ENCODE results near the gene NFIA.
"Not testable (repeated sequence)": the region's sequence is repeated elsewhere in the genome, so short reads cannot be mapped to it uniquely, and the experiment has no call there.

NFIA gene

DNA sequence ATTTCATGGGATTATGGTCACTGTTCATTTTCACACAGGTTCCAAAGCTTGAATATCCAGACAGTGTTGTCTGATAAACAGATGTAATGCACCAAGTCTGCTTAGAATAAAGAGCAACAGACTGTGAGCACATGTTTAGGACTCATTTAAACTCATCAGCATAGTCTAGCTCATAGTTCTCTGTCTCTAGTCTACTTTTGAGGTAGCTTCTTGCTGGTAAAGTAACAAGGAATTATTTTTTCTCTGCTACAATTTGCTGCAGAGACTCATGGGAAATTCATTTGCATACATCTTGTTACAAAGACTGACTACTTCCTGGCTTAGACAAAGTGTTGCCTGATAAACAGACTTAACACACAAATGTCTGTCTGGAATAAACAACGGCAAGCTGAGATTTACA is 187.2 kb downstream of the NFIA start:
- H3K27ac ChIP-seq = no peak overlapping the region
- DNase-seq (ENCODE audit: low read depth, low spot score) = no peak
- H3K9ac ChIP-seq (ENCODE audit: insufficient read length) = no peak overlapping the region
- no peak for TF ChIP-seq FOXP2 (optimal IDR thresholded peaks at IDR 0.05; ENCODE audit: control extremely low read depth, extremely low read length, insufficient read depth)
- H3K36me3 ChIP-seq (ENCODE audit: insufficient read depth, low read length) = no peaks in the 10 kb centered on the region
- no peaks in the 10 kb centered on the region for H3K9me3 ChIP-seq (ENCODE audit: low read depth, low read length)
- no peak overlapping the region for H3K4me3 ChIP-seq

DNA sequence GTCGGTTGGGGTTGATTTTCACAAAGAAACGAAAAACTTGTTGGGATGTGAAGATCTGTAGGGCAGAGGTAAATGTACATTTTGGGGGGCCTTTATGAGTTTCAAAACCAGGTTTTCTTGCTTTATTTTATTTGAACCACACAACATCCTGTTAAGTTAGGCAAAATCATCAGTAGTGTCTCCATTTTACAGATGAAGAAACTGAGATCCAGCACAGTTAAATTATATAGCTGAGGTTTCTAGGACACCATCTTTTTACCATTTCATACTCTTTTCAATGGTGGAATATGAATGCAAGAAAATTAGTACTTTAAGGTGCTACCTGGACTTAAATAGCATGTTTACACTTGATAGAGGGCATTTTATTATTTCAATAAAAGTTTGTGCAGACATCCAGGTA is 187.7 kb downstream of the NFIA start:
- no peak for DNase-seq (ENCODE audit: low read depth, low spot score)
- Histone ChIP-seq H3K9ac (ENCODE audit: insufficient read length) (no peak overlapping the region), H3K4me3 (no peak overlapping the region), H3K27ac (no peak overlapping the region), H3K36me3 (ENCODE audit: insufficient read depth, low read length) (no peaks in the 10 kb centered on the region), H3K9me3 (ENCODE audit: low read depth, low read length) (no peaks in the 10 kb centered on the region)
- TF ChIP-seq POLR2AphosphoS5 (IDR thresholded peaks at IDR 0.05; ENCODE audit: borderline replicate concordance, low read depth, low read length) (no peak), EZH2 (IDR thresholded peaks at IDR 0.05) (no peak), FOXP2 (optimal IDR thresholded peaks at IDR 0.05; ENCODE audit: control extremely low read depth, extremely low read length, insufficient read depth) (no peak)

DNA sequence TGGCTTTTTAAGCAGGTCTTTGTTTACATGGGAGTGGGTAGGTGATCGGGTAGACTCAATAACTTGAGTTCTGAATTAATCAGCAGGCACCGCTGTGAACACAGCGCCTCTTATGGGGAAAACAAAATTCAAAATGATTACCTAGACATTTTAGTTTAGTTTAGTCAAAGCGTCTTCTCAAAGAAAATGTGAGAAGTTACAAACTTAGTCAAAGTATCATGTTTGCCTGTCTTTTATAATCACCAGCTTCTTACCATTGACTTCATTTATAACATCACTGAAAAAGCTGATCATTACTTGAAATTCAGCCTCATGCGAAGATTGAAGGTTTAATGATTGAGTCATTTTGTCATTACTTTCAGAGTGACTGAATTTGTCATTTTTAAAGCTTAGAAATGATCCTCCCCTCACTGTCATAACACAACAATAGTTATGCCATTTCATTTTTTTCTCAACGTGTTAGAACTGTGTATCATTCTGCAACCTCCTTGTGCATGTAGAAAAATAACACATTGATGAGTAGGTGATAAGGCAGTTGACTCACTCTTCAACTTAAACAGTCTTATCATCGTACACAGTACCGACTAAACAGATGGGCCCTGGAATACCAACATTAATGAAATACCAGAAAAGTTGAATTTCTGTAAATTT is 188.5 kb downstream of the NFIA start:
- DNase-seq (ENCODE audit: low read depth, low spot score) = no peak
- H3K27ac ChIP-seq = no peak overlapping the region
- no peak for TF ChIP-seq POLR2AphosphoS5 (IDR thresholded peaks at IDR 0.05; ENCODE audit: borderline replicate concordance, low read depth, low read length)
- no peak for TF ChIP-seq FOXP2 (optimal IDR thresholded peaks at IDR 0.05; ENCODE audit: control extremely low read depth, extremely low read length, insufficient read depth)
- no peak for TF ChIP-seq EZH2 (IDR thresholded peaks at IDR 0.05)
- H3K36me3 ChIP-seq (ENCODE audit: insufficient read depth, low read length) = no peaks in the 10 kb centered on the region
- no peaks in the 10 kb centered on the region for H3K9me3 ChIP-seq (ENCODE audit: low read depth, low read length)
- H3K4me3 ChIP-seq = no peak overlapping the region
- no peak overlapping the region for H3K9ac ChIP-seq (ENCODE audit: insufficient read length)

DNA sequence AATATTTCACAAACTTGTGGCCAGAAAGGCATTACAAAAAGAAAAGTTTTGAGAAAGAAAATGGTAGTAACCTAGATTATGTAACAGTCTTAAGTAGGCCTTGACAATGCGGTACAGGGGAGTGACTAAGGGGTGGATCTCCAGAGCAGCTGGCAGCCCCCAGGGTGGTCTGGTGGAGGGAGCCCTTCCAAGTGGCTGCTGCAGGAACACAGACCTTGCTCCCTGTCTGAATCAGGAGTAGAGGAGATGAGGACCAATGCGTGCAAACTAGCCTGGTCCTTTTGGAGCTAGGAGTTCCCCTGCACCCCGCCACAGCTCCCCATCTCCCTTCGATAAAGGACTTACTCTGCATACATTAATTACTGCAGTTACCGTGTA is 189.0 kb downstream of the NFIA start:
- no peaks in the 10 kb centered on the region for H3K9me3 ChIP-seq (ENCODE audit: low read depth, low read length)
- H3K9ac ChIP-seq (ENCODE audit: insufficient read length) = no peak overlapping the region
- H3K36me3 ChIP-seq (ENCODE audit: insufficient read depth, low read length) = no peaks in the 10 kb centered on the region
- no peak for DNase-seq (ENCODE audit: low read depth, low spot score)
- H3K27ac ChIP-seq = no peak overlapping the region
- TF ChIP-seq POLR2AphosphoS5 (IDR thresholded peaks at IDR 0.05; ENCODE audit: borderline replicate concordance, low read depth, low read length) (no peak), FOXP2 (optimal IDR thresholded peaks at IDR 0.05; ENCODE audit: control extremely low read depth, extremely low read length, insufficient read depth) (no peak), EZH2 (IDR thresholded peaks at IDR 0.05) (no peak)
- H3K4me3 ChIP-seq = no peak overlapping the region

DNA sequence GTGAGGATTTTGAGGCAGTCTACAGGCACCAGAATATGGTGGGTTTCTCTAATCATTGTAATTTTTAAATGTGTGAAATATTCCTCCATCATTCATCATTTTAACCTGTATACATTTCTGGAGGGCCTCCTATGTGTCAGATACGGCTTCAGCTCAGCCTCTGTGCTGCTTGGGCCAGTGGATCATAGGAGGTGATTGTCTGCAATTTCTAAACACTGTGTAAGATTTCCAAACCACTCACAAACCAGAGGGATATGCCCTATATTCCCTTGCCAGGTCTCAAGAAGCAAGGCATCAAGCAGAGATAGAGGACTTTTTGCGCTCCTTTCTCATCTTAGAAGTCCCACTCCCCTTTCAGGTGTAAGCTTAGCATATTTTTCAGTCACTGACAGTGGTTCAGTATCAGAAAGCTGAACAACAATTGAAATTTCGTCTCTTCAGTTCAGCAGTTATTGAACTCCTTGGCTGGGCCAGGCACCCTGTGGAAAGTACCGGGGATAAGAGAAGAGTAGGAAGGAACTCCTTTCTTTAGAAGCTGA is 190.9 kb downstream of the NFIA start:
- Histone ChIP-seq H3K9me3 (ENCODE audit: low read depth, low read length) (no peaks in the 10 kb centered on the region), H3K9ac (ENCODE audit: insufficient read length) (no peak overlapping the region), H3K27ac (no peak overlapping the region), H3K4me3 (no peak overlapping the region), H3K36me3 (ENCODE audit: insufficient read depth, low read length) (no peaks in the 10 kb centered on the region)
- no peak for TF ChIP-seq EZH2 (IDR thresholded peaks at IDR 0.05)
- TF ChIP-seq POLR2AphosphoS5 (IDR thresholded peaks at IDR 0.05; ENCODE audit: borderline replicate concordance, low read depth, low read length) = no peak
- no peak for TF ChIP-seq FOXP2 (optimal IDR thresholded peaks at IDR 0.05; ENCODE audit: control extremely low read depth, extremely low read length, insufficient read depth)
- DNase-seq (ENCODE audit: low read depth, low spot score) = no peak

DNA sequence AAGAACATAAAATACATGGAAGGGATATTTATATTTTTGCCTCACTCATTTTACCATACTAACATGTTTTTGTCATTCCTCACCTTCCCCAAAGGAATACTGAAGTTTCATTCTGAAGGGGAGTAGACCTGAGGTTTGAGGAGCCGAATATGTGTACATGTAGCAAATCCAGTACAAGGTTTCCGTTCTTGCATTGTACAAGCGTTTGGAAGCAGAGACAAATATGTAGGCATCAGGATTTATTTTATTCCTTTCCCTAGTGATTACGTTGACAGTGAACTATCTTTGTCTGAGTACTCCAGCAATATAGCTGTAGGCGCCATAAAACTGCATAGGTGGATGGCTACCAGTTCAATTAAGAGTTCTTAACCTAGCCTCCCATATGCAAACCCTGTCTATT is 191.5 kb downstream of the NFIA start:
- no peak overlapping the region for H3K9ac ChIP-seq (ENCODE audit: insufficient read length)
- H3K9me3 ChIP-seq (ENCODE audit: low read depth, low read length) = no peaks in the 10 kb centered on the region
- no peaks in the 10 kb centered on the region for H3K36me3 ChIP-seq (ENCODE audit: insufficient read depth, low read length)
- no peak overlapping the region for H3K4me3 ChIP-seq
- TF ChIP-seq FOXP2 (optimal IDR thresholded peaks at IDR 0.05; ENCODE audit: control extremely low read depth, extremely low read length, insufficient read depth) = no peak
- DNase-seq (ENCODE audit: low read depth, low spot score) = no peak
- H3K27ac ChIP-seq = no peak overlapping the region

DNA sequence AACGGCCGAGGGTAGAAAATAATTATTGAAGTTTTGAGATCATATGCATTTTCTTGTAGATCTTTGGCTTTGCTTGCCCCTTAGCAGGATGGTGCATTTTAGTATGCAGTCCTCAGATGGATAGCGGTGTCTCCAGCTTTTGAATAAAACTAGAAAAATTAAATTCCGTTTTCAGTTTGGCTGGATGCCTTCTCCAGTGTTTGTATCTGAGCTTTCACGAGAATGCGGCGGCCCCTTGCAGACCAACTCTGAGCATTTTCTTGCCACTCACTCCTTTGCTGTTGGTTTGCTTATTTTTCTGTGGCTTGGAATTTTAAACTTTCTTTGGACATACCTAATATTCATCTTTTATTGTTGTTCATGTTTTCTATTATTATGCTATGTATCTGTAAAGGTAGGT is 192.6 kb downstream of the NFIA start:
- H3K9me3 ChIP-seq (ENCODE audit: low read depth, low read length) = no peaks in the 10 kb centered on the region
- H3K27ac ChIP-seq = no peak overlapping the region
- no peak overlapping the region for H3K9ac ChIP-seq (ENCODE audit: insufficient read length)
- no peaks in the 10 kb centered on the region for H3K36me3 ChIP-seq (ENCODE audit: insufficient read depth, low read length)
- no peak overlapping the region for H3K4me3 ChIP-seq
- DNase-seq (ENCODE audit: low read depth, low spot score) = no peak
- TF ChIP-seq POLR2AphosphoS5 (IDR thresholded peaks at IDR 0.05; ENCODE audit: borderline replicate concordance, low read depth, low read length) (no peak), FOXP2 (optimal IDR thresholded peaks at IDR 0.05; ENCODE audit: control extremely low read depth, extremely low read length, insufficient read depth) (no peak), EZH2 (IDR thresholded peaks at IDR 0.05) (no peak)

GRCh38 chr1:61276246-61276645 is 193.9 kb downstream of the NFIA start:
- H3K36me3 ChIP-seq (ENCODE audit: insufficient read depth, low read length) = no peaks in the 10 kb centered on the region
- no peak overlapping the region for H3K27ac ChIP-seq
- no peak overlapping the region for H3K4me3 ChIP-seq
- no peak overlapping the region for H3K9ac ChIP-seq (ENCODE audit: insufficient read length)
- DNase-seq (ENCODE audit: low read depth, low spot score) = no peak
- H3K9me3 ChIP-seq (ENCODE audit: low read depth, low read length) = no peaks in the 10 kb centered on the region
- TF ChIP-seq POLR2AphosphoS5 (IDR thresholded peaks at IDR 0.05; ENCODE audit: borderline replicate concordance, low read depth, low read length) (no peak), FOXP2 (optimal IDR thresholded peaks at IDR 0.05; ENCODE audit: control extremely low read depth, extremely low read length, insufficient read depth) (no peak), EZH2 (IDR thresholded peaks at IDR 0.05) (no peak)

DNA sequence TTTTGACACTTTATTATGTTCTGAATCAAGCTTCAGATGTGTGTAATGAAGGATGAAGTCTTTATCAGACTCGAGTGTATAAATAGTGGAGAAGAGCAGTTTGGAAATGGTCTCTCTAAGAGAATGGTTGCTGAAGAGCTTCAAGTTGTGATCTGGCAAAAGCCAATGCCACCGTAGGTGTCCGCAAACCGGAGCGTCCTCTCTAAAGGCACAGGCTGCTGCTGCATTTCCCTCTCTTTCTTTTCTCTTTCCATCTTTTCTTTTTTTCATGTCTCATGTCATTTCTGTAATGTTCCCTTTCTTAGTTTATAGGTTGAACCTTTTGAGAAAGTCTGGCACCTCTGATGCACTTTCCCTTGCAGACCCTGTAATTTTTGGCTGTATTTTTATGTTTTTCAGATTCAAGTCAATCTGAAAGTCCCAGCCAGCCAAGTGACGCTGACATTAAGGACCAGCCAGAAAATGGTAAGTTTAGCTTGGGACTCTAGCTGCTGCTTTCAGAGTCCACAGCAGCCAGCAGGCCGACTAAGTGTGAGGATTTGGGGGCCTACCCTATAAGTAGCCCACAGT is 194.8 kb downstream of the NFIA start:
- Histone ChIP-seq H3K4me3 (no peak overlapping the region), H3K9me3 (ENCODE audit: low read depth, low read length) (no peaks in the 10 kb centered on the region), H3K9ac (ENCODE audit: insufficient read length) (no peak overlapping the region), H3K36me3 (ENCODE audit: insufficient read depth, low read length) (no peaks in the 10 kb centered on the region), H3K27ac (no peak overlapping the region)
- TF ChIP-seq FOXP2 (optimal IDR thresholded peaks at IDR 0.05; ENCODE audit: control extremely low read depth, extremely low read length, insufficient read depth) (no peak), EZH2 (IDR thresholded peaks at IDR 0.05) (no peak), POLR2AphosphoS5 (IDR thresholded peaks at IDR 0.05; ENCODE audit: borderline replicate concordance, low read depth, low read length) (no peak)
- no peak for DNase-seq (ENCODE audit: low read depth, low spot score)

GRCh38 chr1:61278503-61278902 is 196.1 kb downstream of the NFIA start:
- not testable (repeated sequence) for H3K9me3 ChIP-seq (ENCODE audit: low read depth, low read length); H3K27ac ChIP-seq; H3K4me3 ChIP-seq; H3K36me3 ChIP-seq (ENCODE audit: insufficient read depth, low read length); H3K9ac ChIP-seq (ENCODE audit: insufficient read length); DNase-seq (ENCODE audit: low read depth, low spot score)
